ENCODE data around the gene FAM171A2. TPM values are rescaled to one million over a fixed set of nuclear protein-coding genes. Genes with fewer than 3 reads are reported as not detected.
"Not testable (repeated sequence)": the region's sequence is repeated elsewhere in the genome, so short reads cannot be mapped to it uniquely, and the experiment has no call there.

Gene FAM171A2
- total RNA-seq, 2 donors from 2014 or later, result 45.7 to 51.9 TPM

GRCh38 chr17:44345454-44346026 is 18.1 kb downstream of the FAM171A2 start:
- H3K27ac Mint-ChIP-seq, result peak overlapping the region; percentile 94
- WGBS, 2 experiments (ENCODE audit: insufficient coverage in 1 of 2, insufficient read length in 1 of 2), result 2 to 3% methylated on average over 6 to 21 of the region's 21 CpGs

GRCh38 chr17:44344939-44345453 is 18.7 kb downstream of the FAM171A2 start, which contains the start of gene GRN:
TSS of gene GRN (plus strand) at chr17:44345302. CDS start at chr17:44349165, 3,863 bp downstream.
- H3K4me1 Mint-ChIP-seq, result peaks cover 9% of the 10 kb centered on the region

More at GRCh38 chr17:44345454-44346026, 18.1 kb downstream of the FAM171A2 start:
- TF ChIP-seq CTCF (conservative IDR thresholded peaks at IDR 0.05), result peak; percentile 66
- no peaks in the 10 kb centered on the region for H3K36me3 ChIP-seq (ENCODE audit: control insufficient read depth, insufficient read depth, low read length)
- Mint-ChIP-seq H3K9me3 (no peaks in the 10 kb centered on the region), H3K4me3 (peak overlapping the region; percentile 85), H3K27me3 (ENCODE audit: insufficient read depth) (peaks cover 33% of the 10 kb centered on the region), H3K36me3 (ENCODE audit: low read depth) (peaks cover 3% of the 10 kb centered on the region), H3K4me1 (peaks cover 9% of the 10 kb centered on the region)
- peaks cover 20% of the 10 kb centered on the region for H3K27me3 ChIP-seq (ENCODE audit: control insufficient read depth, insufficient read depth, low read length, poor library complexity, severe bottlenecking)
- H3K4me3 ChIP-seq (ENCODE audit: low read length), result peak overlapping the region; percentile 97
- no peak overlapping the region for H3K27ac ChIP-seq (ENCODE audit: low read depth, low read length)
- peak overlapping the region; percentile 80 for H3K9ac ChIP-seq (ENCODE audit: extremely low read depth, low read length, poor library complexity, severe bottlenecking)
- no peaks in the 10 kb centered on the region for H3K4me1 ChIP-seq (ENCODE audit: control insufficient read depth, insufficient read depth, low read length)
- H3K9me3 ChIP-seq (ENCODE audit: control insufficient read depth, low read length), result no peaks in the 10 kb centered on the region
- peak; percentile 94 for DNase-seq

GRCh38 chr17:44343510-44344209 is 20.0 kb downstream of the FAM171A2 start:
- Mint-ChIP-seq H3K4me1 (peaks cover 9% of the 10 kb centered on the region), H3K27me3 (ENCODE audit: insufficient read depth) (peaks cover 39% of the 10 kb centered on the region), H3K27ac (no peak overlapping the region), H3K9me3 (no peaks in the 10 kb centered on the region), H3K36me3 (ENCODE audit: low read depth) (no peaks in the 10 kb centered on the region), H3K4me3 (no peak overlapping the region)
- Histone ChIP-seq H3K4me3 (ENCODE audit: low read length) (no peak overlapping the region), H3K27ac (ENCODE audit: low read depth, low read length) (no peak overlapping the region), H3K36me3 (ENCODE audit: control insufficient read depth, insufficient read depth, low read length) (no peaks in the 10 kb centered on the region), H3K27me3 (ENCODE audit: control insufficient read depth, insufficient read depth, low read length, poor library complexity, severe bottlenecking) (peaks cover 20% of the 10 kb centered on the region), H3K4me1 (ENCODE audit: control insufficient read depth, insufficient read depth, low read length) (no peaks in the 10 kb centered on the region), H3K9me3 (ENCODE audit: control insufficient read depth, low read length) (no peaks in the 10 kb centered on the region), H3K9ac (ENCODE audit: extremely low read depth, low read length, poor library complexity, severe bottlenecking) (no peak overlapping the region)
- 84% methylated on average over 9 to 11 of the region's 11 CpGs for WGBS, 2 experiments (ENCODE audit: insufficient coverage in 1 of 2, insufficient read length in 1 of 2)
- TF ChIP-seq CTCF (conservative IDR thresholded peaks at IDR 0.05), result no peak
- no peak for DNase-seq

More at GRCh38 chr17:44344939-44345453, 18.7 kb downstream of the FAM171A2 start, which contains the start of gene GRN:
- peak within 1 kb of the TSS; percentile 94 for H3K27ac Mint-ChIP-seq
- Histone ChIP-seq H3K4me3 (ENCODE audit: low read length) (peak within 1 kb of the TSS; percentile 97), H3K9ac (ENCODE audit: extremely low read depth, low read length, poor library complexity, severe bottlenecking) (peak within 1 kb of the TSS; percentile 80), H3K4me1 (ENCODE audit: control insufficient read depth, insufficient read depth, low read length) (no peaks in the 10 kb centered on the region), H3K27ac (ENCODE audit: low read depth, low read length) (no peak within 1 kb of the TSS), H3K9me3 (ENCODE audit: control insufficient read depth, low read length) (no peaks in the 10 kb centered on the region), H3K27me3 (ENCODE audit: control insufficient read depth, insufficient read depth, low read length, poor library complexity, severe bottlenecking) (peaks cover 20% of the 10 kb centered on the region), H3K36me3 (ENCODE audit: control insufficient read depth, insufficient read depth, low read length) (no peaks in the 10 kb centered on the region)
- peak within 1 kb of the TSS; percentile 85 for H3K4me3 Mint-ChIP-seq
- WGBS, 2 experiments (ENCODE audit: insufficient coverage in 1 of 2, insufficient read length in 1 of 2), result 0 to 1% methylated on average over 9 to 26 of the region's 26 CpGs
- peaks cover 38% of the 10 kb centered on the region for H3K27me3 Mint-ChIP-seq (ENCODE audit: insufficient read depth)
- DNase-seq, result peak; percentile 100
- H3K36me3 Mint-ChIP-seq (ENCODE audit: low read depth), result peaks cover 3% of the 10 kb centered on the region
- no peaks in the 10 kb centered on the region for H3K9me3 Mint-ChIP-seq
- TF ChIP-seq CTCF (conservative IDR thresholded peaks at IDR 0.05), result no peak

- H3K4me3 Mint-ChIP-seq; H3K9me3 Mint-ChIP-seq; H3K9me3 ChIP-seq (ENCODE audit: control insufficient read depth, low read length); DNase-seq; H3K27ac Mint-ChIP-seq; H3K27ac ChIP-seq (ENCODE audit: low read depth, low read length); H3K4me1 ChIP-seq (ENCODE audit: control insufficient read depth, insufficient read depth, low read length); H3K4me1 Mint-ChIP-seq; H3K9ac ChIP-seq (ENCODE audit: extremely low read depth, low read length, poor library complexity, severe bottlenecking); H3K36me3 ChIP-seq (ENCODE audit: control insufficient read depth, insufficient read depth, low read length); H3K36me3 Mint-ChIP-seq (ENCODE audit: low read depth); H3K4me3 ChIP-seq (ENCODE audit: low read length): not testable (repeated sequence)
- H3K27me3 ChIP-seq (ENCODE audit: control insufficient read depth, insufficient read depth, low read length, poor library complexity, severe bottlenecking), result peaks cover 20% of the 10 kb centered on the region
- 83 to 90% methylated on average over 4 to 5 of the region's 5 CpGs for WGBS, 2 experiments (ENCODE audit: insufficient coverage in 1 of 2, insufficient read length in 1 of 2)
- peaks cover 43% of the 10 kb centered on the region for H3K27me3 Mint-ChIP-seq (ENCODE audit: insufficient read depth)
Measured at GRCh38 chr17:44340553-44340952, 23.1 kb downstream of the FAM171A2 start.

Measured in endodermal cell (in vitro differentiated cells).